ENCODE measurements around the gene RAB20. TPM values are rescaled to one million over a fixed set of nuclear protein-coding genes. Genes with fewer than 3 reads are reported as not detected.
"Not testable (repeated sequence)": the region's sequence is repeated elsewhere in the genome, so short reads cannot be mapped to it uniquely, and the experiment has no call there.

The RAB20 gene
- total RNA-seq, 1 experiment from 2014 or later: 1.7 TPM

GRCh38 chr13:110499621-110500281 lies 61.8 kb downstream of the RAB20 start:
- intact Hi-C loops (cut with micrococcal nuclease): no loop called here
- no peak for DNase-seq (ENCODE audit: unreplicated experiment)
- TF ChIP-seq CTCF (IDR thresholded peaks at IDR 0.05; ENCODE audit: unreplicated experiment): no peak
- peaks cover 21% of the 10 kb centered on the region for H3K36me3 Mint-ChIP-seq (ENCODE audit: insufficient read depth, unreplicated experiment)
- H3K4me1 Mint-ChIP-seq (ENCODE audit: insufficient read depth, unreplicated experiment): peaks cover 5% of the 10 kb centered on the region
- BruUV-seq (replicated peaks): no TSS peak
- no peak overlapping the region for H3K4me3 Mint-ChIP-seq (ENCODE audit: unreplicated experiment)
- H3K27ac Mint-ChIP-seq (ENCODE audit: low read depth, unreplicated experiment): no peak overlapping the region
- no peaks in the 10 kb centered on the region for H3K9me3 Mint-ChIP-seq (ENCODE audit: unreplicated experiment)
- POLR2A ChIA-PET: no interaction called here
- H3K27me3 Mint-ChIP-seq (ENCODE audit: insufficient read depth, unreplicated experiment): no peaks in the 10 kb centered on the region
- CTCF ChIA-PET: interaction anchor here (0.6 kb wide), 1 partner anchor 121 kb away, joined by 3 read pairs; no protein-coding TSS in a partner anchor

- no peak for DNase-seq (ENCODE audit: unreplicated experiment)
- Mint-ChIP-seq H3K4me1 (ENCODE audit: insufficient read depth, unreplicated experiment) (peaks cover 5% of the 10 kb centered on the region), H3K27ac (ENCODE audit: low read depth, unreplicated experiment) (no peak overlapping the region), H3K36me3 (ENCODE audit: insufficient read depth, unreplicated experiment) (peaks cover 21% of the 10 kb centered on the region), H3K9me3 (ENCODE audit: unreplicated experiment) (no peaks in the 10 kb centered on the region), H3K4me3 (ENCODE audit: unreplicated experiment) (no peak overlapping the region), H3K27me3 (ENCODE audit: insufficient read depth, unreplicated experiment) (no peaks in the 10 kb centered on the region)
- ChIA-PET CTCF (no interaction called here), POLR2A (no interaction called here)
- no TSS peak for BruUV-seq (replicated peaks)
- intact Hi-C loops (cut with micrococcal nuclease): no loop called here
- TF ChIP-seq CTCF (IDR thresholded peaks at IDR 0.05; ENCODE audit: unreplicated experiment): no peak
Measured at GRCh38 chr13:110498765-110499164, 62.8 kb downstream of the RAB20 start.

- intact Hi-C loops (cut with micrococcal nuclease): no loop called here
- TF ChIP-seq CTCF (IDR thresholded peaks at IDR 0.05; ENCODE audit: unreplicated experiment): no peak
- Mint-ChIP-seq H3K4me3 (ENCODE audit: unreplicated experiment) (no peak overlapping the region), H3K9me3 (ENCODE audit: unreplicated experiment) (no peaks in the 10 kb centered on the region), H3K4me1 (ENCODE audit: insufficient read depth, unreplicated experiment) (peaks cover 5% of the 10 kb centered on the region), H3K27ac (ENCODE audit: low read depth, unreplicated experiment) (no peak overlapping the region), H3K27me3 (ENCODE audit: insufficient read depth, unreplicated experiment) (no peaks in the 10 kb centered on the region), H3K36me3 (ENCODE audit: insufficient read depth, unreplicated experiment) (peaks cover 22% of the 10 kb centered on the region)
- no TSS peak for BruUV-seq (replicated peaks)
- ChIA-PET CTCF (no interaction called here), POLR2A (no interaction called here)
- DNase-seq (ENCODE audit: unreplicated experiment): no peak
Measured at GRCh38 chr13:110498327-110498726, 63.2 kb downstream of the RAB20 start.

- H3K36me3 Mint-ChIP-seq (ENCODE audit: insufficient read depth, unreplicated experiment): peaks cover 26% of the 10 kb centered on the region
- H3K9me3 Mint-ChIP-seq (ENCODE audit: unreplicated experiment); POLR2A ChIA-PET; H3K27me3 Mint-ChIP-seq (ENCODE audit: insufficient read depth, unreplicated experiment); CTCF ChIA-PET; intact Hi-C loops (cut with micrococcal nuclease); H3K4me3 Mint-ChIP-seq (ENCODE audit: unreplicated experiment); H3K27ac Mint-ChIP-seq (ENCODE audit: low read depth, unreplicated experiment); H3K4me1 Mint-ChIP-seq (ENCODE audit: insufficient read depth, unreplicated experiment); DNase-seq (ENCODE audit: unreplicated experiment); BruUV-seq (replicated peaks): not testable (repeated sequence)
Measured at GRCh38 chr13:110497896-110498295, 63.6 kb downstream of the RAB20 start.

GRCh38 chr13:110497003-110497402 lies 64.5 kb downstream of the RAB20 start:
- Mint-ChIP-seq H3K4me1 (ENCODE audit: insufficient read depth, unreplicated experiment) (peaks cover 5% of the 10 kb centered on the region), H3K9me3 (ENCODE audit: unreplicated experiment) (no peaks in the 10 kb centered on the region), H3K27me3 (ENCODE audit: insufficient read depth, unreplicated experiment) (no peaks in the 10 kb centered on the region), H3K4me3 (ENCODE audit: unreplicated experiment) (no peak overlapping the region), H3K27ac (ENCODE audit: low read depth, unreplicated experiment) (no peak overlapping the region), H3K36me3 (ENCODE audit: insufficient read depth, unreplicated experiment) (peaks cover 22% of the 10 kb centered on the region)
- CTCF ChIA-PET: no interaction called here
- no peak for DNase-seq (ENCODE audit: unreplicated experiment)
- POLR2A ChIA-PET: no interaction called here
- BruUV-seq (replicated peaks): no TSS peak
- intact Hi-C loops (cut with micrococcal nuclease): no loop called here
- no peak for TF ChIP-seq CTCF (IDR thresholded peaks at IDR 0.05; ENCODE audit: unreplicated experiment)
